ENCODE measurements around the gene NPEPL1.
"Not testable (repeated sequence)": the region's sequence is repeated elsewhere in the genome, so short reads cannot be mapped to it uniquely, and the experiment has no call there.

NPEPL1 gene

GRCh38 chr20:58692579-58693225, at the start of gene NPEPL1:
Gene NPEPL1, plus strand, starts transcription at chr20:58692800. Its CDS starts 101 bp downstream, at chr20:58692901.
- H3K4me3 Mint-ChIP-seq = peak within 1 kb of the TSS; percentile 71
- H3K9me3 Mint-ChIP-seq (ENCODE audit: low read depth) = no peaks in the 10 kb centered on the region
- peaks cover 10% of the 10 kb centered on the region for H3K4me1 Mint-ChIP-seq (ENCODE audit: low read depth)
- H3K27me3 Mint-ChIP-seq = no peaks in the 10 kb centered on the region
- peaks cover 6% of the 10 kb centered on the region for H3K36me3 Mint-ChIP-seq
- peak within 1 kb of the TSS; percentile 78 for H3K27ac Mint-ChIP-seq

- H3K4me3 Mint-ChIP-seq; H3K27ac Mint-ChIP-seq; H3K36me3 Mint-ChIP-seq; H3K27me3 Mint-ChIP-seq; H3K9me3 Mint-ChIP-seq (ENCODE audit: low read depth); H3K4me1 Mint-ChIP-seq (ENCODE audit: low read depth): not testable (repeated sequence)
These were observed 49.7 kb upstream of the NPEPL1 start for GRCh38 chr20:58642896-58643295.

- Mint-ChIP-seq H3K36me3 (no peaks in the 10 kb centered on the region), H3K27me3 (peaks cover 2% of the 10 kb centered on the region), H3K4me1 (ENCODE audit: low read depth) (peaks cover 7% of the 10 kb centered on the region), H3K4me3 (no peak overlapping the region), H3K9me3 (ENCODE audit: low read depth) (no peaks in the 10 kb centered on the region), H3K27ac (no peak overlapping the region)
These were observed 47.1 kb upstream of the NPEPL1 start for GRCh38 chr20:58645412-58645968.

GRCh38 chr20:58646257-58646656, 46.3 kb upstream of the NPEPL1 start:
- Mint-ChIP-seq H3K27ac (no peak overlapping the region), H3K27me3 (peaks cover 2% of the 10 kb centered on the region), H3K4me3 (no peak overlapping the region), H3K36me3 (no peaks in the 10 kb centered on the region), H3K4me1 (ENCODE audit: low read depth) (peaks cover 7% of the 10 kb centered on the region), H3K9me3 (ENCODE audit: low read depth) (no peaks in the 10 kb centered on the region)

GRCh38 chr20:58646703-58647102, 45.9 kb upstream of the NPEPL1 start:
- H3K4me3 Mint-ChIP-seq = no peak overlapping the region
- peaks cover 7% of the 10 kb centered on the region for H3K4me1 Mint-ChIP-seq (ENCODE audit: low read depth)
- no peaks in the 10 kb centered on the region for H3K36me3 Mint-ChIP-seq
- no peak overlapping the region for H3K27ac Mint-ChIP-seq
- peaks cover 2% of the 10 kb centered on the region for H3K27me3 Mint-ChIP-seq
- H3K9me3 Mint-ChIP-seq (ENCODE audit: low read depth) = no peaks in the 10 kb centered on the region

- H3K36me3 Mint-ChIP-seq = no peaks in the 10 kb centered on the region
- H3K4me3 Mint-ChIP-seq = no peak overlapping the region
- peaks cover under 1% of the 10 kb centered on the region for H3K27me3 Mint-ChIP-seq
- H3K4me1 Mint-ChIP-seq (ENCODE audit: low read depth) = peaks cover 7% of the 10 kb centered on the region
- no peaks in the 10 kb centered on the region for H3K9me3 Mint-ChIP-seq (ENCODE audit: low read depth)
- no peak overlapping the region for H3K27ac Mint-ChIP-seq
These were observed 45.3 kb upstream of the NPEPL1 start for GRCh38 chr20:58647162-58647795.

GRCh38 chr20:58647796-58648501, 44.7 kb upstream of the NPEPL1 start:
- Mint-ChIP-seq H3K4me3 (no peak overlapping the region), H3K36me3 (no peaks in the 10 kb centered on the region), H3K4me1 (ENCODE audit: low read depth) (peaks cover 8% of the 10 kb centered on the region), H3K9me3 (ENCODE audit: low read depth) (no peaks in the 10 kb centered on the region), H3K27me3 (no peaks in the 10 kb centered on the region), H3K27ac (no peak overlapping the region)

GRCh38 chr20:58648502-58648825, 44.1 kb upstream of the NPEPL1 start:
- H3K36me3 Mint-ChIP-seq; H3K9me3 Mint-ChIP-seq (ENCODE audit: low read depth); H3K27me3 Mint-ChIP-seq: not testable (repeated sequence)
- Mint-ChIP-seq H3K27ac (peak overlapping the region; percentile 90), H3K4me1 (ENCODE audit: low read depth) (peaks cover 14% of the 10 kb centered on the region), H3K4me3 (peak overlapping the region; percentile 83)

- Mint-ChIP-seq H3K27ac (peak overlapping the region; percentile 90), H3K9me3 (ENCODE audit: low read depth) (no peaks in the 10 kb centered on the region), H3K4me3 (peak overlapping the region; percentile 83), H3K4me1 (ENCODE audit: low read depth) (peaks cover 17% of the 10 kb centered on the region), H3K36me3 (no peaks in the 10 kb centered on the region), H3K27me3 (no peaks in the 10 kb centered on the region)
These were observed 43.1 kb upstream of the NPEPL1 start for GRCh38 chr20:58649288-58650180.

- peaks cover 21% of the 10 kb centered on the region for H3K4me1 Mint-ChIP-seq (ENCODE audit: low read depth)
- H3K4me3 Mint-ChIP-seq = peak overlapping the region; percentile 97
- H3K27me3 Mint-ChIP-seq = no peaks in the 10 kb centered on the region
- H3K9me3 Mint-ChIP-seq (ENCODE audit: low read depth) = no peaks in the 10 kb centered on the region
- H3K36me3 Mint-ChIP-seq = no peaks in the 10 kb centered on the region
- peak overlapping the region; percentile 98 for H3K27ac Mint-ChIP-seq
These were observed 42.3 kb upstream of the NPEPL1 start for GRCh38 chr20:58650181-58650775.

GRCh38 chr20:58650776-58651558, 41.6 kb upstream of the NPEPL1 start, which contains the start of gene STX16:
Gene STX16, plus strand, starts transcription at chr20:58651283. Its CDS starts 724 bp downstream, at chr20:58652007.
- Mint-ChIP-seq H3K36me3 (no peaks in the 10 kb centered on the region), H3K9me3 (ENCODE audit: low read depth) (no peaks in the 10 kb centered on the region), H3K27ac (peak within 1 kb of the TSS; percentile 98), H3K4me3 (peak within 1 kb of the TSS; percentile 97), H3K4me1 (ENCODE audit: low read depth) (peaks cover 28% of the 10 kb centered on the region), H3K27me3 (no peaks in the 10 kb centered on the region)

GRCh38 chr20:58651559-58651945, 41.0 kb upstream of the NPEPL1 start:
- Mint-ChIP-seq H3K4me1 (ENCODE audit: low read depth) (peaks cover 34% of the 10 kb centered on the region), H3K4me3 (peak overlapping the region; percentile 97), H3K27ac (peak overlapping the region; percentile 98), H3K9me3 (ENCODE audit: low read depth) (no peaks in the 10 kb centered on the region), H3K27me3 (no peaks in the 10 kb centered on the region), H3K36me3 (no peaks in the 10 kb centered on the region)

- Mint-ChIP-seq H3K27me3 (no peaks in the 10 kb centered on the region), H3K4me1 (ENCODE audit: low read depth) (peaks cover 39% of the 10 kb centered on the region), H3K4me3 (peak overlapping the region; percentile 97), H3K36me3 (no peaks in the 10 kb centered on the region), H3K27ac (peak overlapping the region; percentile 98), H3K9me3 (ENCODE audit: low read depth) (no peaks in the 10 kb centered on the region)
These were observed 40.5 kb upstream of the NPEPL1 start for GRCh38 chr20:58651946-58652605.

All from activated naive CD8-positive, alpha-beta T cell (primary cell).